A673 (cell line): Measurements from ENCODE around the gene BEAN1.

Source experiments
- EZH2 ChIP-seq: fragments of 200-600 bp; sonication (generic); IDR thresholded peaks from 2 replicates; pipeline ENCODE4 v1.6.1; 2017; ENCODE audit warnings: borderline replicate concordance, low read depth, mild to moderate bottlenecking, mixed read lengths, antibody characterized with exemption, low read length; ENCODE audit not compliant: poor library complexity, severe bottlenecking
- TF ChIP-seq, protein P1 (sequence below): fragments of 300-800, 200-600 bp; sonication (generic); conservative IDR thresholded peaks from 2 replicates; pipeline ENCODE4 v1.5.1; 2017; ENCODE audit warnings: low read depth, mild to moderate bottlenecking, antibody characterized with exemption, low read length, moderate library complexity, mixed read lengths

GRCh38 chr16:66390346-66391108, 36.6 kb upstream of the BEAN1 start:
- TF ChIP-seq, protein P1, sequence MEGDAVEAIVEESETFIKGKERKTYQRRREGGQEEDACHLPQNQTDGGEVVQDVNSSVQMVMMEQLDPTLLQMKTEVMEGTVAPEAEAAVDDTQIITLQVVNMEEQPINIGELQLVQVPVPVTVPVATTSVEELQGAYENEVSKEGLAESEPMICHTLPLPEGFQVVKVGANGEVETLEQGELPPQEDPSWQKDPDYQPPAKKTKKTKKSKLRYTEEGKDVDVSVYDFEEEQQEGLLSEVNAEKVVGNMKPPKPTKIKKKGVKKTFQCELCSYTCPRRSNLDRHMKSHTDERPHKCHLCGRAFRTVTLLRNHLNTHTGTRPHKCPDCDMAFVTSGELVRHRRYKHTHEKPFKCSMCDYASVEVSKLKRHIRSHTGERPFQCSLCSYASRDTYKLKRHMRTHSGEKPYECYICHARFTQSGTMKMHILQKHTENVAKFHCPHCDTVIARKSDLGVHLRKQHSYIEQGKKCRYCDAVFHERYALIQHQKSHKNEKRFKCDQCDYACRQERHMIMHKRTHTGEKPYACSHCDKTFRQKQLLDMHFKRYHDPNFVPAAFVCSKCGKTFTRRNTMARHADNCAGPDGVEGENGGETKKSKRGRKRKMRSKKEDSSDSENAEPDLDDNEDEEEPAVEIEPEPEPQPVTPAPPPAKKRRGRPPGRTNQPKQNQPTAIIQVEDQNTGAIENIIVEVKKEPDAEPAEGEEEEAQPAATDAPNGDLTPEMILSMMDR: no peak
- no peak for TF ChIP-seq EZH2
